ENCODE results near the gene MTAP. TPM values are rescaled to one million over a fixed set of nuclear protein-coding genes. Genes with fewer than 3 reads are reported as not detected.

Gene MTAP
- polyA plus RNA-seq, 3 donors = 7.4 to 11.3 (median 7.8) TPM

DNA sequence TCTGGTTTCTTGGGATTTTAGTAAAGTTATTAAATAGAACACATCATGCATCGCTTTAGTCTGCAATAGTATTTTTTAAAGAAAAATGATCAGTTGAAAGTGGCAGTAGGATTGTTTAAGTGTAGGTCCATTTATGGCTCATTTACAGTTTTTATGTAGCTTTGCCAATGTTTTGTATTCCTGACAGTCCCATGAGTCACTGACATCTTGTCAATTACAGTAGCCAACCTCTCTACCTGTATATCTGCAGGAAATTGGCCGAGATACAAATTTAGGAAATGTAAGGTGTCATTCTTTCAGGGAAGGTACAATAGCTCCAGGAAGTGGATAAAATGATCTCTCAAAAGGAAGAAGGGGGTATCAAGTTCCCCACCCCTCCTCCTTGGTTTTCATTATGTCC is 47.7 kb upstream of the MTAP start:
- no peak overlapping the region for H3K4me2 ChIP-seq (replicated peaks; ENCODE audit: extremely low read depth, low read length, poor library complexity, severe bottlenecking)
- H2AFZ ChIP-seq (ENCODE audit: insufficient read depth, low read depth, low read length, poor library complexity, severe bottlenecking) = no peak overlapping the region
- no peak for DNase-seq
- no peak overlapping the region for H3K4me3 ChIP-seq (replicated peaks in 1 of 3; ENCODE audit: low read depth in 2 of 3, low read length in 3 of 3)
- no CpG with 5 or more reads among the region's 2 CpGs for WGBS (ENCODE audit: insufficient coverage)
- H3K4me1 ChIP-seq (ENCODE audit: control insufficient read depth in 1 of 2, insufficient read depth in 2 of 2, low read length in 2 of 2) = no peaks in the 10 kb centered on the region
- H3K36me3 ChIP-seq (replicated peaks in 1 of 2; ENCODE audit: control insufficient read depth in 1 of 2, insufficient read depth in 2 of 2, low read length in 2 of 2) = no peaks in the 10 kb centered on the region
- TF ChIP-seq, protein P1, sequence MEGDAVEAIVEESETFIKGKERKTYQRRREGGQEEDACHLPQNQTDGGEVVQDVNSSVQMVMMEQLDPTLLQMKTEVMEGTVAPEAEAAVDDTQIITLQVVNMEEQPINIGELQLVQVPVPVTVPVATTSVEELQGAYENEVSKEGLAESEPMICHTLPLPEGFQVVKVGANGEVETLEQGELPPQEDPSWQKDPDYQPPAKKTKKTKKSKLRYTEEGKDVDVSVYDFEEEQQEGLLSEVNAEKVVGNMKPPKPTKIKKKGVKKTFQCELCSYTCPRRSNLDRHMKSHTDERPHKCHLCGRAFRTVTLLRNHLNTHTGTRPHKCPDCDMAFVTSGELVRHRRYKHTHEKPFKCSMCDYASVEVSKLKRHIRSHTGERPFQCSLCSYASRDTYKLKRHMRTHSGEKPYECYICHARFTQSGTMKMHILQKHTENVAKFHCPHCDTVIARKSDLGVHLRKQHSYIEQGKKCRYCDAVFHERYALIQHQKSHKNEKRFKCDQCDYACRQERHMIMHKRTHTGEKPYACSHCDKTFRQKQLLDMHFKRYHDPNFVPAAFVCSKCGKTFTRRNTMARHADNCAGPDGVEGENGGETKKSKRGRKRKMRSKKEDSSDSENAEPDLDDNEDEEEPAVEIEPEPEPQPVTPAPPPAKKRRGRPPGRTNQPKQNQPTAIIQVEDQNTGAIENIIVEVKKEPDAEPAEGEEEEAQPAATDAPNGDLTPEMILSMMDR (IDR thresholded peaks at IDR 0.05) = no peak
- H3K9me3 ChIP-seq (replicated peaks in 1 of 2; ENCODE audit: control insufficient read depth in 1 of 2, insufficient read depth in 1 of 2, low read length in 2 of 2) = no peaks in the 10 kb centered on the region
- Mint-ChIP-seq H3K9me3 (peaks cover 0 to 4% (median 2%) of the 10 kb centered on the region in 7 donors), H3K4me1 (peaks cover 6% of the 10 kb centered on the region), H3K27ac (no peak overlapping the region), H3K4me3 (no peak overlapping the region), H3K36me3 (no peaks in the 10 kb centered on the region), H3K27me3 (ENCODE audit: low read depth in 3 of 3) (peaks cover 0 to 3% (median 3%) of the 10 kb centered on the region in 3 donors)
- H4K20me1 ChIP-seq (ENCODE audit: insufficient read depth, low read length) = no peaks in the 10 kb centered on the region
- intact Hi-C loops (cut with micrococcal nuclease) = no loop called here
- no peak overlapping the region for H3K9ac ChIP-seq (ENCODE audit: insufficient read depth, low read length, poor library complexity, severe bottlenecking)
- H3K27ac ChIP-seq (ENCODE audit: low read depth in 1 of 2, low read length in 2 of 2) = no peak overlapping the region
- H3K27me3 ChIP-seq (ENCODE audit: control insufficient read depth in 2 of 2, insufficient read depth in 2 of 2, low read length in 2 of 2) = peaks cover 0 to 2% of the 10 kb centered on the region in 2 donors
- no peaks in the 10 kb centered on the region for H3K79me2 ChIP-seq (ENCODE audit: insufficient read depth, low read length)

DNA sequence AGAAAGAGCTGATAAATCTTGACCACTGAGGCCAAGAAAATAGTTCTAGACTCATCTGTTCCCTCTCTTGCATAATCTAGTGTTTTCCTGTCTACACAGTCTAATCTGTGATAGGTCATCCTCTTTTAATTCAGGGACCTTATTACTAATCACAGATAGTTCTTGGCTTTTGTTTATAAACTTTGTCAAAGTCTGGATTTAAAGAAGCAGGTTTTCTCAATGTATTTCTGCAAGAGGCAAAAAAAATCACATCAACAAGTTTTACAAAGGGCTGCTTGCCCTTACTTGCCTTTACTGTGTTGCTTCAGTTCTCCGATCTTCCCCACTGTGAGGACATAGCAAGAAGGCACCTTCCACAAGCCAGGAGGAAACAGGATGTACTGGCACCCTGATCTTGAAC is 43.9 kb upstream of the MTAP start:
- Histone ChIP-seq H3K36me3 (replicated peaks in 1 of 2; ENCODE audit: control insufficient read depth in 1 of 2, insufficient read depth in 2 of 2, low read length in 2 of 2) (no peaks in the 10 kb centered on the region), H2AFZ (ENCODE audit: insufficient read depth, low read depth, low read length, poor library complexity, severe bottlenecking) (no peak overlapping the region), H4K20me1 (ENCODE audit: insufficient read depth, low read length) (no peaks in the 10 kb centered on the region), H3K9me3 (replicated peaks in 1 of 2; ENCODE audit: control insufficient read depth in 1 of 2, insufficient read depth in 1 of 2, low read length in 2 of 2) (no peaks in the 10 kb centered on the region), H3K4me2 (replicated peaks; ENCODE audit: extremely low read depth, low read length, poor library complexity, severe bottlenecking) (no peak overlapping the region), H3K79me2 (ENCODE audit: insufficient read depth, low read length) (no peaks in the 10 kb centered on the region), H3K4me1 (ENCODE audit: control insufficient read depth in 1 of 2, insufficient read depth in 2 of 2, low read length in 2 of 2) (no peaks in the 10 kb centered on the region), H3K27ac (ENCODE audit: low read depth in 1 of 2, low read length in 2 of 2) (no peak overlapping the region), H3K9ac (ENCODE audit: insufficient read depth, low read length, poor library complexity, severe bottlenecking) (no peak overlapping the region), H3K27me3 (ENCODE audit: control insufficient read depth in 2 of 2, insufficient read depth in 2 of 2, low read length in 2 of 2) (peaks cover 0 to 2% of the 10 kb centered on the region in 2 donors), H3K4me3 (replicated peaks in 1 of 3; ENCODE audit: low read depth in 2 of 3, low read length in 3 of 3) (no peak overlapping the region)
- intact Hi-C loops (cut with micrococcal nuclease) = no loop called here
- H3K27me3 Mint-ChIP-seq (ENCODE audit: low read depth in 3 of 3) = peaks cover 0 to 7% (median 7%) of the 10 kb centered on the region in 3 donors
- DNase-seq = no peak
- H3K36me3 Mint-ChIP-seq = no peaks in the 10 kb centered on the region
- no CpG with 5 or more reads among the region's 1 CpG for WGBS (ENCODE audit: insufficient coverage)
- no peak overlapping the region for H3K4me3 Mint-ChIP-seq
- peaks cover 2% of the 10 kb centered on the region for H3K4me1 Mint-ChIP-seq
- TF ChIP-seq, protein P1 (IDR thresholded peaks at IDR 0.05) = no peak
- no peak overlapping the region for H3K27ac Mint-ChIP-seq
- H3K9me3 Mint-ChIP-seq = peaks cover 0 to 4% (median 2%) of the 10 kb centered on the region in 7 donors
